ENCODE results near the gene ACSL1.

ACSL1 gene

GRCh38 chr4:184706453-184706852 is 119.3 kb downstream of the ACSL1 start:
- no peak for DNase-seq

DNA sequence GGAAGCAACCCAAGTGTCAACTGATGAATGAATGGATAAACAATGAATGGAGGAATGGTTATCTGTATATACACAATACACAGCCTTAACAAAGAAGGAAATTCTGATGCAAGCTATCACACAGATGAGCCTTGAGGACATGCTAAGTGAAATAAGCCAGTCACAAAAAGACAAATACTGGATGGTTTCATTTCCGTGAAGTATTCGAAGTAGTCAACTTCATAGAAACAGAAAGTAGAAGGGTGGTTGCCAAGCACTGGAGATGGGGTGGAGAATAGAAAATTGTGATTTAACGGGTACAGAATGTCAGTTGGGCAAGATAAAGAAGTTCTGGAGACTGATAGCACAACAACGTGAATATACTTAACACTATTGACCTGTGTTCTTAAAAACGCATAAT is 120.1 kb downstream of the ACSL1 start:
- DNase-seq: no peak
